HEK293 (cell line): ENCODE measurements around the gene FLCN.

Source experiments
- CTCF ChIA-PET: fragments of 350-600 bp; formaldehyde crosslinking; extraction: SDS; loops from one replicate; lab custom pipeline; 2021; ENCODE audit warnings: antibody characterized with exemption; lab: Yijun Ruan, JAX
- POLR2A ChIA-PET: fragments of 300-600 bp; formaldehyde crosslinking; extraction: SDS; loops from one replicate; lab custom pipeline; 2020; ENCODE audit warnings: antibody characterized with exemption, inconsistent platforms; lab: Yijun Ruan, JAX
- H3K27ac ChIP-seq: fragments of 200-500 bp; sonication (Bioruptor generic); 2 replicates; pipeline ENCODE4 v1.5.1; 2014; ENCODE audit warnings: low read depth, low read length, control low read depth, inconsistent platforms; ENCODE audit errors: extremely low read depth
- H3K36me3 ChIP-seq, 2 experiments: fragments of 200-500 bp in 1 of 2; sonication (Bioruptor generic) in 1 of 2; 1 replicate in 1 of 2; 2 replicates in 1 of 2; pipeline ENCODE4 v1.5.1; 2014 to 2017; ENCODE audit warnings: inconsistent platforms in 2 of 2, low read length in 2 of 2; ENCODE audit not compliant: control insufficient read depth in 2 of 2, insufficient read depth in 1 of 2
- H3K4me1 ChIP-seq: fragments of 200-500 bp; sonication (Bioruptor generic); 2 replicates; pipeline ENCODE4 v1.5.1; 2014; ENCODE audit warnings: mild to moderate bottlenecking, low read length, inconsistent platforms; ENCODE audit not compliant: control insufficient read depth, insufficient read depth
- H3K4me3 ChIP-seq: 2 replicates; pipeline ENCODE4 v1.5.1; 2011; ENCODE audit warnings: low read depth, mild to moderate bottlenecking, control low read depth, low read length, moderate library complexity
- H3K9me3 ChIP-seq: fragments of 200-500 bp; sonication (Bioruptor generic); 2 replicates; pipeline ENCODE4 v1.5.1; 2014; ENCODE audit warnings: low read depth, low read length, inconsistent platforms; ENCODE audit not compliant: control insufficient read depth, insufficient read depth
- AEBP2 ChIP-seq: fragments of 450-650 bp; formaldehyde crosslinking; IDR thresholded peaks from 2 replicates; pipeline ENCODE4 v1.5.1; 2016; ENCODE audit warnings: missing biosample characterization, missing genetic modification characterization, borderline replicate concordance
- HIC1 ChIP-seq: fragments of 450-650 bp; formaldehyde crosslinking; IDR thresholded peaks from 2 replicates; pipeline ENCODE4 v1.5.1; 2016; ENCODE audit warnings: missing biosample characterization, missing genetic modification characterization
- PRDM1 ChIP-seq: fragments of 450-650 bp; formaldehyde crosslinking; IDR thresholded peaks from 2 replicates; pipeline ENCODE4; 2016; ENCODE audit warnings: missing biosample characterization, missing genetic modification characterization
- PRDM10 ChIP-seq: fragments of 450-650 bp; formaldehyde crosslinking; IDR thresholded peaks from 2 replicates; pipeline ENCODE4 v1.5.1; 2016; ENCODE audit warnings: missing biosample characterization, missing genetic modification characterization
- PRDM6 ChIP-seq: fragments of 450-650 bp; formaldehyde crosslinking; IDR thresholded peaks from 2 replicates; pipeline ENCODE4 v1.5.1; 2017; ENCODE audit warnings: missing biosample characterization, missing genetic modification characterization
- TCF7L2 ChIP-seq: IDR thresholded peaks from 2 replicates; pipeline ENCODE4 v1.6.1; 2011; ENCODE audit warnings: low read depth, mild to moderate bottlenecking, inconsistent platforms, low read length, moderate library complexity, borderline replicate concordance
- ZNF10 ChIP-seq: fragments of 450-650 bp; formaldehyde crosslinking; IDR thresholded peaks from 2 replicates; pipeline ENCODE4 v1.5.1; 2017; ENCODE audit warnings: missing biosample characterization, missing genetic modification characterization
- ZNF133 ChIP-seq: fragments of 450-650 bp; formaldehyde crosslinking; IDR thresholded peaks from 2 replicates; pipeline ENCODE4 v1.5.1; 2016; ENCODE audit warnings: missing biosample characterization, missing genetic modification characterization
- ZNF221 ChIP-seq: fragments of 450-650 bp; formaldehyde crosslinking; IDR thresholded peaks from 2 replicates; pipeline ENCODE4 v1.5.1; 2017; ENCODE audit warnings: missing biosample characterization, missing genetic modification characterization, borderline replicate concordance
- ZNF341 ChIP-seq: fragments of 450-650 bp; formaldehyde crosslinking; IDR thresholded peaks from 2 replicates; pipeline ENCODE4; 2016; ENCODE audit warnings: low read depth, missing biosample characterization, missing genetic modification characterization
- ZNF416 ChIP-seq: fragments of 450-650 bp; formaldehyde crosslinking; IDR thresholded peaks from 2 replicates; pipeline ENCODE4 v1.5.1; 2016; ENCODE audit warnings: missing biosample characterization, missing genetic modification characterization
- ZNF473 ChIP-seq: fragments of 450-650 bp; formaldehyde crosslinking; IDR thresholded peaks from 2 replicates; pipeline ENCODE4 v1.5.1; 2017; ENCODE audit warnings: missing biosample characterization, missing genetic modification characterization
- ZNF701 ChIP-seq: fragments of 450-650 bp; formaldehyde crosslinking; IDR thresholded peaks from 2 replicates; pipeline ENCODE4 v1.5.1; 2016; ENCODE audit warnings: missing biosample characterization, missing genetic modification characterization
- ZNF76 ChIP-seq: fragments of 450-650 bp; formaldehyde crosslinking; IDR thresholded peaks from 2 replicates; pipeline ENCODE4; 2016; ENCODE audit warnings: low read depth, missing biosample characterization, missing genetic modification characterization, borderline replicate concordance
- ZNF843 ChIP-seq: fragments of 450-650 bp; formaldehyde crosslinking; IDR thresholded peaks from 2 replicates; pipeline ENCODE4 v1.5.1; 2016; ENCODE audit warnings: missing biosample characterization, missing genetic modification characterization
- TF ChIP-seq, protein P1 (sequence below): fragments of 450-650 bp; formaldehyde crosslinking; conservative IDR thresholded peaks from 2 replicates; pipeline ENCODE4 v1.5.1; 2016; ENCODE audit warnings: low read depth, missing biosample characterization, missing genetic modification characterization
- TF ChIP-seq, protein P2 (sequence below): fragments of 450-650 bp; formaldehyde crosslinking; IDR thresholded peaks from 2 replicates; pipeline ENCODE4 v1.5.1; 2016; ENCODE audit warnings: missing biosample characterization, missing genetic modification characterization

FLCN gene

GRCh38 chr17:17226451-17227265 lies 10.3 kb downstream of the FLCN start:
- TF ChIP-seq PRDM10 (tag by site-specific recombination) (no peak), HIC1 (0 out of 2 replicates have a peak, but pooled peaks have one; percentile 38)
- TF ChIP-seq, all 188 proteins: peak for 1
- Histone ChIP-seq H3K4me1 (no peaks in the 10 kb centered on the region), H3K27ac (no peak overlapping the region), H3K36me3 (peaks cover 49 to 100% of the 10 kb centered on the region in 2 experiments), H3K4me3 (no peak overlapping the region), H3K9me3 (no peaks in the 10 kb centered on the region)
- ChIA-PET CTCF (interaction anchor here (1.1 kb wide), 1 partner anchor 41 kb away, joined by 4 read pairs; no protein-coding TSS in a partner anchor), POLR2A (interaction anchor here (0.6 kb wide), 1 partner anchor 841 kb away, joined by 4 read pairs; no protein-coding TSS in a partner anchor)

- no peak overlapping the region for H3K4me3 ChIP-seq
- H3K36me3 ChIP-seq: peaks cover 45 to 100% of the 10 kb centered on the region in 2 experiments; a peak in 2 of 3 replicates
- no peaks in the 10 kb centered on the region for H3K9me3 ChIP-seq
- H3K27ac ChIP-seq: no peak overlapping the region
- ChIA-PET CTCF (no interaction called here), POLR2A (no interaction called here)
- no peaks in the 10 kb centered on the region for H3K4me1 ChIP-seq
- TF ChIP-seq ZNF133 (tag by site-specific recombination) (no peak), ZNF416 (tag by site-specific recombination) (no peak), ZNF473 (tag by site-specific recombination) (no peak), ZNF843 (no peak), TCF7L2 (no peak), PRDM6 (tag by site-specific recombination) (no peak), PRDM1 (tag by site-specific recombination) (no peak), ZNF10 (tag by site-specific recombination) (no peak), ZNF701 (tag by site-specific recombination) (no peak), ZNF221 (tag by site-specific recombination) (no peak), ZNF341 (tag by site-specific recombination) (no peak), ZNF76 (no peak), AEBP2 (tag by site-specific recombination) (no peak)
- TF ChIP-seq, protein P1, sequence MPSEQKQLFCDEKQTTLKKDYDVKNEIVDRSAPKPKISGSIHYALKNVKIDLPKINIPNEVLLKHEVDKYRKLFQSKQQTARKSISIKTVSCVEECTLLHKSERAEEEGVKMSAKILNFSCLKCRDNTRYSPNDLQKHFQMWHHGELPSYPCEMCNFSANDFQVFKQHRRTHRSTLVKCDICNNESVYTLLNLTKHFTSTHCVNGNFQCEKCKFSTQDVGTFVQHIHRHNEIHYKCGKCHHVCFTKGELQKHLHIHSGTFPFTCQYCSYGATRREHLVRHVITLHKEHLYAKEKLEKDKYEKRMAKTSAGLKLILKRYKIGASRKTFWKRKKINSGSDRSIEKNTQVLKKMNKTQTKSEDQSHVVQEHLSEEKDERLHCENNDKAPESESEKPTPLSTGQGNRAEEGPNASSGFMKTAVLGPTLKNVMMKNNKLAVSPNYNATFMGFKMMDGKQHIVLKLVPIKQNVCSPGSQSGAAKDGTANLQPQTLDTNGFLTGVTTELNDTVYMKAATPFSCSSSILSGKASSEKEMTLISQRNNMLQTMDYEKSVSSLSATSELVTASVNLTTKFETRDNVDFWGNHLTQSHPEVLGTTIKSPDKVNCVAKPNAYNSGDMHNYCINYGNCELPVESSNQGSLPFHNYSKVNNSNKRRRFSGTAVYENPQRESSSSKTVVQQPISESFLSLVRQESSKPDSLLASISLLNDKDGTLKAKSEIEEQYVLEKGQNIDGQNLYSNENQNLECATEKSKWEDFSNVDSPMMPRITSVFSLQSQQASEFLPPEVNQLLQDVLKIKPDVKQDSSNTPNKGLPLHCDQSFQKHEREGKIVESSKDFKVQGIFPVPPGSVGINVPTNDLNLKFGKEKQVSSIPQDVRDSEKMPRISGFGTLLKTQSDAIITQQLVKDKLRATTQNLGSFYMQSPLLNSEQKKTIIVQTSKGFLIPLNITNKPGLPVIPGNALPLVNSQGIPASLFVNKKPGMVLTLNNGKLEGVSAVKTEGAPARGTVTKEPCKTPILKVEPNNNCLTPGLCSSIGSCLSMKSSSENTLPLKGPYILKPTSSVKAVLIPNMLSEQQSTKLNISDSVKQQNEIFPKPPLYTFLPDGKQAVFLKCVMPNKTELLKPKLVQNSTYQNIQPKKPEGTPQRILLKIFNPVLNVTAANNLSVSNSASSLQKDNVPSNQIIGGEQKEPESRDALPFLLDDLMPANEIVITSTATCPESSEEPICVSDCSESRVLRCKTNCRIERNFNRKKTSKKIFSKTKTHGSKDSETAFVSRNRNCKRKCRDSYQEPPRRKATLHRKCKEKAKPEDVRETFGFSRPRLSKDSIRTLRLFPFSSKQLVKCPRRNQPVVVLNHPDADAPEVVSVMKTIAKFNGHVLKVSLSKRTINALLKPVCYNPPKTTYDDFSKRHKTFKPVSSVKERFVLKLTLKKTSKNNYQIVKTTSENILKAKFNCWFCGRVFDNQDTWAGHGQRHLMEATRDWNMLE (tag by site-specific recombination): no peak
- TF ChIP-seq, protein P2, sequence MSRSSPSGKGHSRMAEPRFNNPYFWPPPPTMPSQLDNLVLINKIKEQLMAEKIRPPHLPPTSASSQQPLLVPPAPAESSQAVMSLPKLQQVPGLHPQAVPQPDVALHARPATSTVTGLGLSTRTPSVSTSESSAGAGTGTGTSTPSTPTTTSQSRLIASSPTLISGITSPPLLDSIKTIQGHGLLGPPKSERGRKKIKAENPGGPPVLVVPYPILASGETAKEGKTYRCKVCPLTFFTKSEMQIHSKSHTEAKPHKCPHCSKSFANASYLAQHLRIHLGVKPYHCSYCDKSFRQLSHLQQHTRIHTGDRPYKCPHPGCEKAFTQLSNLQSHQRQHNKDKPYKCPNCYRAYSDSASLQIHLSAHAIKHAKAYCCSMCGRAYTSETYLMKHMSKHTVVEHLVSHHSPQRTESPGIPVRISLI (tag by site-specific recombination): no peak
These were observed 11.1 kb downstream of the FLCN start for GRCh38 chr17:17225901-17226300.
